ENCODE results near the gene GOSR1. TPM values are rescaled to one million over a fixed set of nuclear protein-coding genes. Genes with fewer than 3 reads are reported as not detected.
"Not testable (repeated sequence)": the region's sequence is repeated elsewhere in the genome, so short reads cannot be mapped to it uniquely, and the experiment has no call there.

GOSR1 gene
- total RNA-seq, 1 donor from 2014 or later: 38.3 TPM

DNA sequence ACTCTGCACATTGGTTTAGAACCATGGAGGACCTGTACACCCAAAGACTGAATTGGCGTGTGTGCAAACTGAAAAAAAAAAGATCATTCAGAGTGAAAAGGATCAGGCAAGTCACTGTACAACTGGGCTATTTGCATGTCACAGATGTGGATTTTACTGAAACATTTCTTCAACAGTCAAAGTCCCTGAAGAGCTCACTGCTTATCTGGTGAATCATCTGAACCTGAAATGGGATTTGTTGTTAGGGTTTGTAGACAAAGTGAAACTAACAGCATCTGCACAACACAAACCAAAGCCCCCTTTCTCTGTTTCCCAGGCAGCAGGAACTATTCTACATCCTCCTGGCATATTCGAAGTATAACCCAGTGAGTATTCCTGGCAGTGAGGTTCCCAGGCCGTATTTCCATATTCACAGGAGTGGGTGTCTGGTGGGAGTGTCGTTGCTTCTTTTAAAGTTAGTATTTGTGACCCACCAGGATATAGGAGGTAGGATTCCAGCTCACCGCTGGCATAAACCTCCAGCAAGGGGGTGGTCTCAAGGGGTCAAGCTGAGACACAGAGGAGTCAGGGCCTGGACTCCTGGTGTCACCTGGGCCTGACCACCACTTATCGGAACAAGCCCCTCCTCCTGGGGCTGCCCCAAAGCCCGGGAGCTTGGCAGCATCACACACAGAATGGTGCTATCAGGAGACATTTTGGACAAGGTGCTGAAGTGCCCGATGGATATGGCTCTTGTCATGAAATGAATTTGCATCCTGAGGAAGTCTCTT lies 80.9 kb downstream of the GOSR1 start:
- Histone ChIP-seq H3K36me3 (ENCODE audit: control insufficient read depth, insufficient read depth, low read length) (no peaks in the 10 kb centered on the region), H3K4me3 (ENCODE audit: low read depth, low read length) (no peak overlapping the region), H3K27me3 (ENCODE audit: control insufficient read depth, insufficient read depth, low read length) (peaks cover 2% of the 10 kb centered on the region)
- TF ChIP-seq, protein P1, sequence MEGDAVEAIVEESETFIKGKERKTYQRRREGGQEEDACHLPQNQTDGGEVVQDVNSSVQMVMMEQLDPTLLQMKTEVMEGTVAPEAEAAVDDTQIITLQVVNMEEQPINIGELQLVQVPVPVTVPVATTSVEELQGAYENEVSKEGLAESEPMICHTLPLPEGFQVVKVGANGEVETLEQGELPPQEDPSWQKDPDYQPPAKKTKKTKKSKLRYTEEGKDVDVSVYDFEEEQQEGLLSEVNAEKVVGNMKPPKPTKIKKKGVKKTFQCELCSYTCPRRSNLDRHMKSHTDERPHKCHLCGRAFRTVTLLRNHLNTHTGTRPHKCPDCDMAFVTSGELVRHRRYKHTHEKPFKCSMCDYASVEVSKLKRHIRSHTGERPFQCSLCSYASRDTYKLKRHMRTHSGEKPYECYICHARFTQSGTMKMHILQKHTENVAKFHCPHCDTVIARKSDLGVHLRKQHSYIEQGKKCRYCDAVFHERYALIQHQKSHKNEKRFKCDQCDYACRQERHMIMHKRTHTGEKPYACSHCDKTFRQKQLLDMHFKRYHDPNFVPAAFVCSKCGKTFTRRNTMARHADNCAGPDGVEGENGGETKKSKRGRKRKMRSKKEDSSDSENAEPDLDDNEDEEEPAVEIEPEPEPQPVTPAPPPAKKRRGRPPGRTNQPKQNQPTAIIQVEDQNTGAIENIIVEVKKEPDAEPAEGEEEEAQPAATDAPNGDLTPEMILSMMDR (IDR thresholded peaks at IDR 0.05; ENCODE audit: insufficient read depth, low read length, poor library complexity, severe bottlenecking): no peak
- DNase-seq (ENCODE audit: low read depth): no peak

DNA sequence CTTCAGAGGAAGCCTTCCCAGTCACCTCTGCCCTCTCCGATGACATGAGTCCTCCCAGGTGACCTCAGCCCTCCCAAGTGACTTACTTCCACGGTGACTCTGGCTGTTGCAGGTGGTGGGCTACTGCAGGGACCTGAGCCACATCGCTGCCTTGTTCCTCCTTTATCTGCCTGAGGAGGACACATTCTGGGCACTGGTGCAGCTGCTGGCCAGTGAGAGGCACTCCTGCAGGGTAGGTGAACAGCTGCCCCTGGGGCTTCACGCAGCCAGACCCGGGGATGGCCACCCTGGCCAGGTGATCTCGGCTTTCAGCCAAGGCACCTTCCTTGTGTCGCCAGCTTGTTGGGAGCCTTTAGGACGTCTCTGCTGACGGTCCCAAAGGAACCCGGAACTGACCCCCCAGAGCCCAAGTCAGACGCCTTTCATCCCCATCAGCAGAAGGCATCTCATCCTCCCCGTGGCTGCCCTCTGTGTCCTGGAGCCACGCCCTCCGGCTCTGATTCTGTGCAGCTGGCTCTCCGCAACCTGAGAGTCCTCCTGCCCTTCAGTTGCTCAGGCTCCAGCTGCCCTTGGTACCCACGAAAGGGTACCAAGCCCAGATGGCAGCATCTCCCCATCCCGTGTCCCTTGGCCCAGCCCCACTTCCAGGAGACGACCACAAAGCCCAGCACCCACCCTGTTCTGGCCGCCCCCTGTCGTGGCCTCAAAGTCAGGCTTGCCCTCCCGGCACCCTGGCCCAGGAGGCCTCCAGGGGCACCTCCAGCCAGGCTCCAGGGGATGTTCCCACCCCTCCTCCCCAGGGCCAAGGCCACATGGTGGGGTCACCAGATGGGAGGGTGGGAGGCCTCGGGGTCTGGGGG lies 81.7 kb downstream of the GOSR1 start:
- Histone ChIP-seq H3K36me3 (ENCODE audit: control insufficient read depth, insufficient read depth, low read length) (no peaks in the 10 kb centered on the region), H3K27me3 (ENCODE audit: control insufficient read depth, insufficient read depth, low read length) (peaks cover 2% of the 10 kb centered on the region), H3K4me3 (ENCODE audit: low read depth, low read length) (no peak overlapping the region)
- TF ChIP-seq, protein P1 (IDR thresholded peaks at IDR 0.05; ENCODE audit: insufficient read depth, low read length, poor library complexity, severe bottlenecking): no peak
- no peak for DNase-seq (ENCODE audit: low read depth)

DNA sequence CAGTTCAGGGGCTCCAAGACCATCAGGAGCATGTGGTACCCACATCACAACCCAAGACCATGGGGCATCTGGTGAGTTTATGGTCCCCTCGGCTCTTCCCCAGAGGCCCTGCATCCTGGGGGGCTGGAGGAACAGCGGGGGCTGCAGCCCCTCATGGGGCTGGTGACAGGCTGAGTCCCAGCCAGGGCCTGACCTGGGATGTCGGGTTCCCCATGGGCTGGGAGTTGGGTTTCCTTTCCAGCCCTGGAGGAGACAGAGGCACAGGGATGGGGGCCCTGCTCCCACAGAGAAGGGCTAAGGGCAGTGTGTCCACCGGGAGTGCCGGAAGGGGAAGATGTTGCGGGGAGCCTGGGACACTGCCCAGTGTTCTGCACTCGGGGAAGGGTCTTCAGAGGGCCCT lies 82.4 kb downstream of the GOSR1 start:
- Histone ChIP-seq H3K36me3 (ENCODE audit: control insufficient read depth, insufficient read depth, low read length) (no peaks in the 10 kb centered on the region), H3K4me3 (ENCODE audit: low read depth, low read length) (no peak overlapping the region), H3K27me3 (ENCODE audit: control insufficient read depth, insufficient read depth, low read length) (peaks cover 2% of the 10 kb centered on the region)
- no peak for DNase-seq (ENCODE audit: low read depth)
- TF ChIP-seq, protein P1 (IDR thresholded peaks at IDR 0.05; ENCODE audit: insufficient read depth, low read length, poor library complexity, severe bottlenecking): no peak

DNA sequence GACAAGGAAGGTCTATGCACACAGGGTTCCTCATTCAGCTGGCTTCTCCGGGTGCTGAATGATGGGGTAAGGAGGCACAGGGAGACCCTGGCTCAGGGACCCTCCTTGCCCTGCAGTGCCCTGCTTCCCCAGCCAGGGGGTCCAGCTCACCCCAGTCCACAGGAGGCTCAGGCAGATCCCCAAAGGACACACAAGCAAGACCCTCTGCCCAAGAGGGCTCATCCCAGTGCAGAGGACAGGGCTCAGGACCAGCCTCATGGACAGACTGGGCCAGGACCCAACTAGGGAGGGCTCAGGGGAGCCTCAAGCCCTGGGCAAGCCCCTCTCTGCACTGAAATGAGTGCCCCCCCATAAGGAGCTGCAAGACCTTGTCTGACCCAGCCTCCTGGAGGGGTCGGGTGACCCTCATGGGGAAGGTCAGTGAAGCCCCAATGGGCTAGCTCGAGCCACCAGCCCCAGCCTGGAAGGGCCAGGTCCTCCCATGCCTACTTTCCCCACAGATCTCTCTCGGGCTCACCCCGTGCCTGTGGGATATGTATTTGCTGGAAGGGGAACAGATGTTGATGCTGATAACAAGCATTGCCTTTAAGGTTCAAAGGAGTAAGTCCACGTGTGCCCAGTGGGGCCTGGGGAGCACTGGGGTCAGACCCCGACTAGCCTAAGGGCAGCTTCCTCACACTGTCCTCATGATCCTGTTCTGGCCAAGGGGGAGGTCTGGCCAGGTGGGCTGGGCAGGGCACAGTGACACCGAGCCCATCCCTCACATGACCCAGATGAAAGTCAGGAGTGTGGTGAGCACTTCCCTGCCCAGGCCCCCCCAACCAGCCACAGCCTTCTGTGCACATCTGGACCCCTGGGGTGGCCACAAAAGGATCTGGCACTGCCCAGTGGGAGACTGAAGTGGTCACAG lies 83.2 kb downstream of the GOSR1 start:
- DNase-seq (ENCODE audit: low read depth); H3K36me3 ChIP-seq (ENCODE audit: control insufficient read depth, insufficient read depth, low read length); H3K27me3 ChIP-seq (ENCODE audit: control insufficient read depth, insufficient read depth, low read length); H3K4me3 ChIP-seq (ENCODE audit: low read depth, low read length): not testable (repeated sequence)

DNA sequence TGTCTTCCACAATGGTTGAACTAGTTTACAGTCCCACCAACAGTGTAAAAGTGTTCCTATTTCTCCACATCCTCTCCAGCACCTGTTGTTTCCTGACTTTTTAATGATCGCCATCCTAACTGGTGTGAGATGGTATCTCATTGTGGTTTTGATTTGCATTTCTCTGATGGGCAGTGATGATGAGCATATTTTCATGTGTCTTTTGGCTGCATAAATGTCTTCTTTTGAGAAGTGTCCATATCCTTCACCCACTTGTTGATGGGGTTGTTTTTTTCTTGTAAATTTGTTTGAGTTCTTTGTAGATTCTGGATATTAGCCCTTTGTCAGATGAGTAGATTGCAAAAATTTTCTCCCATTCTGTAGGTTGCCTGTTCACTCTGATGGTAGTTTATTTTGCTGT lies 84.6 kb downstream of the GOSR1 start:
- H3K36me3 ChIP-seq (ENCODE audit: control insufficient read depth, insufficient read depth, low read length); H3K4me3 ChIP-seq (ENCODE audit: low read depth, low read length); DNase-seq (ENCODE audit: low read depth); H3K27me3 ChIP-seq (ENCODE audit: control insufficient read depth, insufficient read depth, low read length): not testable (repeated sequence)

DNA sequence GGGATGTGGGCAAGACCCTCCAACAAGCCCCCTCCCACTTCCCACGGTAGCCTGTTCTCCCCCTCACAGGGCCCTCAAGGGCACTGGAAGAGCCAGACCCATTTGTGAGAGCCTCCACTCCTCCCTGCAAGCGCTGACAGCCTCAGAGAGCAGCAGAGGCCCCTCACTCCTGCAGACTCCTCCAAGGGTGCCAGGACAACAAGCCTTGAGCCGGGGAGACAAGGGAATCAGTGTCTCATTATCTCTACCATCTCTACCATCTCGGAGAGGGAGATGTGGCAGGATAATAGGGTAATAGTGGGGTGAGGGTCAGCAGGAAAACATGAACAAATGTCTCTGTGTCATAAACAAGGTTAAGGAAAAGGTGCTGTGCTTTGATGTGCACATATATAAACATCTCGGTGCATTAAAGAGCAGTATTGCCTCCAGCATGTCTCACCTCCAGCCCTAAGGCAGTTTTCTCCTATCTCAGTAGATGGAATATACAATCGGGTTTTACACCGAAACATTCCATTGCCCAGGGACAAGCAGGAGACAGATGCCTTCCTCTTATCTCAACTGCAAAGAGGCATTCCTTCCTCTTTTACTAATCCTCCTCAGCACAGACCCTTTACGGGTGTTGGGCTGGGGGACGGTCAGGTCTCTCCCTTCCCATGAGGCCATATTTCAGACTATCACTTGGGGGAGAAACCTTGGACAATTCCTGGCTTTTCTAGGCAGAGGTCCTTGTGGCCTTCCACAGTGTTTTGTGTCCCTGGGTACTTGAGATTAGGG lies 86.1 kb downstream of the GOSR1 start:
- not testable (repeated sequence) for DNase-seq (ENCODE audit: low read depth); H3K27me3 ChIP-seq (ENCODE audit: control insufficient read depth, insufficient read depth, low read length); H3K4me3 ChIP-seq (ENCODE audit: low read depth, low read length); H3K36me3 ChIP-seq (ENCODE audit: control insufficient read depth, insufficient read depth, low read length)

DNA sequence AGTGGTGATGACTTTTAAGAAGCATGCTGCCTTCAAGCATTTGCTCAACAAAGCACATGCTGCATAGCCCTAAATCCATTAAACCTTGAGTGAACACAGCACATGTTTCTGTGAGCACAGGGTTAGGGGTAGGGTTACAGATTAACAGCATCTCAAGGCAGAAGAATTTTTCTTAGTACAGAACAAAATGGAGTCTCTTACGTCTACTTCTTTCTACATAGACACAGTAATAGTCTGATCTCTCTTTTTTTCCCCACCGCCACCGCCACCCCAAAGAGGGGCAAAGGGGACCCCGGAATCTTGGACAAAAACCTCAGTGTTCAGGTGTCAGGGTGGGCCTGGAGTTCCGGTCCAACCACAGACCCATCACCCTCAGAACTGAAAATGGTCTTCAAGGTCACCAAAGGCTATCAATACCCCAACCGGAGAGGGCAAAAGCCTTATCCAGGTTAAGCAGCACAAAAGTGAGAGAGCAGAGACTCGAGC lies 86.7 kb downstream of the GOSR1 start:
- not testable (repeated sequence) for H3K36me3 ChIP-seq (ENCODE audit: control insufficient read depth, insufficient read depth, low read length); H3K27me3 ChIP-seq (ENCODE audit: control insufficient read depth, insufficient read depth, low read length); H3K4me3 ChIP-seq (ENCODE audit: low read depth, low read length); DNase-seq (ENCODE audit: low read depth)

DNA sequence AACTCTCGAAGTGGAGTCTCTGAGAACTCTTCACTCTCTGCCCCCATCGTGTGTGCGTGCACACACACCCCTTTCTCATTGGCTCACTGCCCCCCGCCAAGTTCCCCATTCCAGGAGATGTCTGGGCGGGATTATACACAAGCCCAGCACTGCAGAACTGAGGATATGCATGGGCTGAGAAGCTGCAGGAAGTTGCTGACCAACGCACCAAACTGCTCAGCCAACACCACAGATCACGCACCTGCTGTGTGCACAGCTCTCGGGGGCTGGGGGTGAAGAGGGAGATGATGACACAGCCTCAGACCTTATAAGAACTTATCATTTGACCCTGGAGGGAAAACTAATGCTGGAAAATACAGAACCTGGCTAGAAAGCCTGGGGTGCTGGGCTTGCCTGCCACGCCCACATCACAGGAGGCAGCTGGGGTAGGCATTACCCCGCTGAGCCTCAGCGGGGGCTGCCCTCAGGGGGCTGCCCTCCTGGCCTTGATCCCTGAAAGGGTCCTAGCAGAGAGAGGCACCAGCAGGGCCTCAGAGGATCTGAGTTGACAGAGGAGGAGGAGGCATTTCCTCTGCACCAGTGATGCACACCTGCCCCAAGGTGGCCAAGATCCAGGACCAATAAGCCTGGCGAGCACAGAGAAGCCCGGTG lies 87.3 kb downstream of the GOSR1 start:
- not testable (repeated sequence) for H3K36me3 ChIP-seq (ENCODE audit: control insufficient read depth, insufficient read depth, low read length); H3K27me3 ChIP-seq (ENCODE audit: control insufficient read depth, insufficient read depth, low read length); DNase-seq (ENCODE audit: low read depth); H3K4me3 ChIP-seq (ENCODE audit: low read depth, low read length)
